NCI-H2029 (cell line): ENCODE results near the gene TTC7B.

Experiments used
- DNase-seq: peaks from one replicate; lab custom pipeline; 2025; lab: John Stamatoyannopoulos, UW

Gene TTC7B

GRCh38 chr14:90599748-90600507 lies 216.3 kb downstream of the TTC7B start:
- DNase-seq: no peak

DNA sequence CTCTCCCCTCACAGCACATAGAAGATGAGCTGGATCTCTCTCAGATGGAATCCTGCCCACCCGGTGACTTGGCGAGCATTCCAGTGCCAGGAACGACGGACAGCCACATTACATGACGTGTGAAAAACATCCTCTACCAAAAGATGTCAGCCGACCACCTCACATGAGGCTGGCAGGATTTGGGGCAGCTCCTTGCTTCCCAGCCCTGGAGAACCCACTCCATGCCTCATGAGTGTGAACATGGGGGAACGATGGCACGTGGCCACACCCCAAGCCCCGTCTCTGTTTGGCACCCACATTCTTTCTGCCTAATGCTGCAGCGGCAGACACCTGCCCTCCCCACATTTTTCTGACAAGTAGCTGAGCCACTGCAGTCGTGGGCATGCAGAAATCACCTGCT lies 216.9 kb downstream of the TTC7B start:
- DNase-seq: no peak

DNA sequence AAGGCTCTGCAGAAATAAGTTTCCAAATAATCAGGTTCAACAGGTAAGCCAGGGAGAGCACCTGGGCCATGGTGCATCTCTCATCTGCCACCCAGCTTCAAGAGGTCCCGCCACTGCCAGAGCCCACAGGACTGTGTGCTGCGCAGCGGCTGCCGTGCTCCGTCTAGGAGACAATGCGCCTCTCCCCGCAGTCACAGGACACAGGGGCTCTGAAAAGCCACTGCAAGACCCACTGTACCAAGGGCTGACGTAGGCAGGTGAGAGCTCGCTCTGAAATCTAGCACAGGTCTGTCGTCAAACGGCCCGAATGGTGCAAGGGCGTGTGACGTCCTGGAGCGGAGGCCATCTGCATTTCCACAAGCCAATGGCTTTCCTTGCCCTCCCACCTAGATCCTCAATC lies 218.3 kb downstream of the TTC7B start:
- DNase-seq: no peak

DNA sequence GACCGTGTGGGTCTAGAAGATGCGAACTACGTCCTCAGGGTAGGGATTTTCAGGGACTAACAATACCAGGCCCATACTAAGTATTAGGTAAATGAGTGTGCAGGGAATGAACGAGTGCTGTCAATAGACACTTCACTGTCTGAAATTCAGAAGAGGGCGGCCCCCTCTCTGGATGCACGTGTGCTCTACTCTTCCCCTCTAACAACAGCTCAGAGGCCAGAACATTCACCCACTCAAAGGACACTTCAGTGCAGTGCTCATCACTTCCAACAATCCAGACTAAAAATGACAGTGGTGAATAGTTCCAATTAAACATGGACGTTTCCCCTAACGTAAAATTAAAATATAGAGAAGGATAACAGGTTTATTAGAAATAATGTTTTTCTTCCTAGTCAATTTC lies 219.5 kb downstream of the TTC7B start:
- no peak for DNase-seq

GRCh38 chr14:90593254-90594040 lies 222.8 kb downstream of the TTC7B start:
- no peak for DNase-seq

GRCh38 chr14:90592655-90593054 lies 223.6 kb downstream of the TTC7B start:
- no peak for DNase-seq

DNA sequence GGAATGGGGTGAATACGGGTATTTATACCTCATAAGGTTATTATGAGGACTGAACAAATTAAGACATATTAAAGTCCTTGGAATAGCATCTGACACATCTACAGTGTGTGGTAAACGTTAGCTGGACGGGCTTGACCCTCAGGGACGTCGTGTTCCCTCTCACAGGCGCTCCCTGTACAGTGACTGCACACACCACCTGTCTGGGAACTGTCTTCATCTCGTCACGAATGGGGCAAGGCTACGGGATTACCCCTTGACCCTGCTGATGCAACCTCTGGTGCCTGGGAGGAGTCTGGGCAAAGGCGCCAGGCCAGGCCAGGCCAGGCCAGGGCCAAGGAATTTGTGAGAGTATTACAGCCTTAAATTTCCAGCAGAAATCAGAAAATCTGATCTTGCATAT lies 228.3 kb downstream of the TTC7B start:
- no peak for DNase-seq

DNA sequence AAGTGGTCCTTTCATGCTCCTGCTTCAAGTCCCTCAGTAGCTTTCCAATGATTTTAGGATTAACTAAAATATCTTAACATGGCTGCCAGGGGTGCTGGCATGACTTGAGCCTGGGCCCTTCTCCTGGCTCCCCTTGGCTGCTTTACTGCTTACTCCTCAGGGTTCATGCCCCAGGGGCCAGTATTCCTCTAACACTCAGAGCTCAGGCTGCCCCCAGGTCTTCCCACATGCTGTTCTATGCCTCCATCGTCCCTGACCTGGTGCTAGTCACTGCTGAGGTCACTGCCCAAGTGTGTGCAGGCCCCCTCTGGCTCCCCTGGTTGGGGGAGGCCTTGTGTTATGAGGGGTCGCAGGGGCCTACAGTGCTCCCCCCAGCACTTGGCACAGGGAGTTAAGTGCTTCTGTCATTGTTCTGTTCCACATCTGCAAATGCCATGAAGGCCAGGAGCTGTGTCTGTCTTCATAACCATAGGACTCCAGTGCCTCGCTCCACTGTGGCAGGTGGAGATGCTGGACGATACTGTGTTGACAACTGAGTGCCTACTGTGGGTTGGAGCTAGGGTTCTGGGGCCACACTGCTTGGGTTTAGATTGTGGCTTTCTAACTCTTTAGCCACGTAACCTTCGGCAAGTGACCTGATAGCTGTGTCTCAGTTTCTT lies 228.8 kb downstream of the TTC7B start:
- DNase-seq: no peak

- DNase-seq: no peak
Observed at GRCh38 chr14:90585106-90585505, 231.1 kb downstream of the TTC7B start.

DNA sequence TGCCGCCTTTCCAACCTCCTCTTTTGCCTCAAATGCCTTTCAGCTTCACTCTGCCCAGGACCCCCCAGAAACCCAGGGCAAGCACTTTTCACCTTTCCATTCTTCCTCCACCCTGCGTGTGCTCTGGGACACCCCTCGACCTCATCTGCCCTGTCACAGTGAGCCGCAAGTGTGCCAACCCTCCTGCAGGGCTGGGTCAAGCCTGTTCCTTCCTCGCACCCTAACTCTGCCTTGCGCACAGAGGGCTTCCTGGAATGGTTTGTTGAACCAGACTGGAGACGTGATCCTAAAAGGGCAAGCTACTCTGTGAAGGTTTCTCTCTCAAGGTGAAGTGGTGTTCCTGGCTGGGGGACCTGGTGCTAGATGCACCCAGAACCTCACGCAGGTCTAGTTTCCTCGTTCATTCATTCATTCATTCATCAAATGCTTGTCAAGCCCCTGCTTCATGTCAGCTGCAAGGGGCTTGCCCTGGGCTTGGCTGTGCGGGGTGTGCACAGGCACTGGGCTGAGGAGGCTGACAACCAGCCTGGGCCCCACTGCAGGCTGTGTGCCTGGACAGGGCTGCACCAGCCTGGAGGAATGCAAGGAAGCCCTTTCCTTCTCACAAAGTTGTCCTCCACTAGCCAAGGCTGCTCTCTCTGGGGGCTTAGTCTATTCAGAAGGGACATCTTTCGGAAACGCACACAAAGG lies 232.2 kb downstream of the TTC7B start:
- DNase-seq: no peak

GRCh38 chr14:90583427-90583826 lies 232.8 kb downstream of the TTC7B start:
- DNase-seq: no peak

GRCh38 chr14:90582166-90582565 lies 234.1 kb downstream of the TTC7B start:
- DNase-seq: no peak

DNA sequence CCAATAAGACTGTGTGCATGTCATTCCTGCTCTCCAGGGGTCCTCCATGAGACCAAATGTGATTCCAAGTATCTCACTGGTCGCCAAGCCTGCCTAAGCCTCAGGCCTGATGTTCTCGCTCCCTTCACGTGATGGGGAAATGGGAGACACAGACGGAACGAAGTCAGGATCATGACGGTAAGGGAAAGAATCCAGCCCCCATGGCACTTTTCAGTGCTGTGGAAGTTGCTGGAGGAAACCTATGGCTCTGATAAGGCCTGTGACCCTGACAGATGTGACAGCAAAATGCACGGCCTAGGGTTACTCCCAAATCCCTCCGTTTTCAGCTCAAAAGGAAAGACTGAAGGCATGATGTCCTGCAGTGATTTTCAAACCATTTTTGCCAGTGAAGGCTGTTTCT lies 234.5 kb downstream of the TTC7B start:
- no peak for DNase-seq

- DNase-seq: no peak
Observed at GRCh38 chr14:90580377-90581335, 235.6 kb downstream of the TTC7B start.

DNA sequence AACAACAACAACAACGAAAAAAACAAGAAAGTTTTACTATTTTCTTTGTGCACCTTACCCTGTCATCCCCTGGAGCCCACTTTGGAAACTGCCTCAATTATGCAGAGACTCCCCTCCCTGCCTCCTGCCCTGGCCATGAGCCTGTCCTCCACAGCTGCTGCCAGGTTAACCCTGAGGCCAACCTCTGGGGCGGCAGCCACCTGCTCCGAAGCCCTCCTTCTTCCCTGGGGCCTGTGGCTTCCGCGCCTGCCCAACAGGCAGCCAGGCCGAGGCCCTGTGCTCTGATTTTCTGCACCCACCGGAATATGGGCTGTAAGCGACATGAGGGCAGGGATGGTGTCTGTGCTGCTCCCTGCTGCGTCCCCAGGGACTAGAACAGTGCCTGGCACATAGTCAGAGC lies 236.4 kb downstream of the TTC7B start:
- no peak for DNase-seq

DNA sequence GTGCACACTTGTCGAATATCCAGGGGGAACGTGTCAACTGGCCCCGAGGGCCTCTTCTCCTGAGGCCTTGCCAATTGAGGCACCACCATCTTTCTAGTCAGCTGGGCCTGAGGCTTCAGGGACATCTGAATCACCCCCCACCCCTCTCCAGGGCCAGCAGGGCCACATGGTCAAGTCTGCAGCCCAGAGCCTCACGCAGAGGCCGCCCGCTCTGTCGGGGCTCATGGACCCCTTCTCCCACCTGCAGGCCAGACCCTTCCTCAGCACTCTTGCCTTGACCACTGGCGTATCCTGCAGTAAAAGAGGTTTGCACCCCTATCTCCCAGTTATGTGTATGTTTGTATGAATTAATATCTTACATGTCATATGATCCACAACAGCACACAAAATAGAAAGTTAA lies 237.1 kb downstream of the TTC7B start:
- DNase-seq: no peak

DNA sequence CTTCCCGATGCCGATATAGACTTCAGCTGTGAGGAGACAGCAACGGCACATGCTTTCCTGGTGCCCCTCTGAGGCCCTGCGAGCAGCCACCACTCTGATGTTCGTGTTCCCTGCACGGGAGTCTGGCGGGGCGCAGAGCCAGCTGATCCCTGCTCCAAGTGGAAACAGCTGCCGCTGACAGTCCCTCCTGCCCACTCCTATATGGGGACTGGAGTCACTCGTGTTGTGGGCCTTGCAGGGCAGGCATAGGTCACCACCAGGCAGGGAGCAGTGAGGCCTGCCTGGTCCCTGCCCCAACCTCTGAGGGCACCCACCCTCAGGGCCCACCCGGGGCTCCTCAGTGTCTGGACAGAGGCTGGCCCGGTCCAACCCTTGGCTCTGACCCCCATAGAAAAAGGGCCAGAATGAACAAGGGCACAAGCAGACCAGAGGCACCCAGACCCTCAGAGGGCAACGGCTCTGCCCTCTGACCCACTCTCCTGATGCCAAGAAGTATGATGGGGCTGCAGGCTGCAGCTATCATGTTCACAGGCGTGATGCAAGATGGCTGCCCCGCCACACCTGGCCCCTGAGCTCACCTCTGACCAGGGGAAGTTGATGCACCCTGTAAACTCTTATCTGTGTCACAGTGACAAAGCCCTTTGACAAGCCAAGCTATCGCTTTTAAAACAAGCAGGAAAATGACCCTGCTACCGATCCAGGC lies 237.8 kb downstream of the TTC7B start:
- DNase-seq: no peak

GRCh38 chr14:90577661-90578282 lies 238.5 kb downstream of the TTC7B start:
- DNase-seq: no peak

DNA sequence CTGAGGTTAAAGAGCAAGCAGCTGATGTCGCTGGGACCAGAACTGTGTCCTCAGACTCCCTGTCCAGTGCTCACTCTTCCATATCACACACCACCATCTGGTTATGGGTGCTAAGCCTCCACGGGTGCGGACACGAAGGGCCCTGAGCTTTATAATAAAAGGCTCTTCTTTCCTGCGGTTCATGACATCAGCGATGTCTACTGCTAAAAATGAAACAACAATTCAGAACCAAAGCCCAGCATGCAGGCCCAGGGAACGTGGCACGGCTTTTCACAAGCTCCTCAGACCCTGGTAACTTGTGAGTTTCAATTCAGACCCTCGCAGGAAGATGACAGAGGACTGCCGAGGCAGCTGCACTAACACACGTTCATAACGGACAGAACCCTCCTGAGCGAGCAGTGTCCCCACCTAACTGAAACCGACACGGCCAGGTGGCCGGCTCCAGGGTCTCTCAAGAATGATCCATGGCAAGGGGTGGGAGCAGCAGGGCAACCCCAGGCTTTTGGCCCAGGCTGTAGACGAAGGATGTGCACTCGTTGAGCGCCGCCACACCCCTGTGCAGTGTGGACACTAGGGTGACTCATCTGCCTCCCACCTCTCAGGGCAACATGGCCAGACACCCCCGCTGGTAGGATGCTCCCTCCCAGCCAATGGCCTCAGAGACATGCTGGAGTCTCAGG lies 239.1 kb downstream of the TTC7B start:
- no peak for DNase-seq

DNA sequence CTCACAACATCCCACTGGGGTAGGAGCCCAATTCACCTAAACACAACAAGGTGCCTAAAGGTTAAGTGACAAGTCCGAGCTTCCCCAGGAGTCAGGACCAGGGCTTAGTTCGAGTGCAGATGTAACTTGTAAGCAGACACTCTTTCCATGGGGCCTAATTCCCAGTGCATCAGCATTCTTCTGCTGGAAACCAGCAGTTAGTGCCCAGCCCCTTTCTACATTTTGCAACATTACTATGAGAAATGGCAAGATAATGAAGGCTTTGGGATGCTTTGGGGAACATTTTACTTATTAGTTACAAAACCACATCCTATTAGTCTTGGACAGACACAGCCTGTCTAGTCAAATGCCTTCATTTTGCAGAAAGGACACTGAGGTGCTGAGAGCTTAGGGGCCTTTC lies 239.6 kb downstream of the TTC7B start:
- DNase-seq: no peak
